WERI-Rb-1 (cell line): Measurements from ENCODE around the gene ERVFRD-1.

Experiments
- DNase-seq: peaks from one replicate; pipeline ENCODE4 v3.0.0-alpha.2; 2020
- H3K27ac ChIP-seq: fragments of 250-450 bp; sonication (Bioruptor Pico); 2 replicates; pipeline ENCODE4 v1.5.1; 2020; ENCODE audit warnings: mild to moderate bottlenecking, moderate library complexity
- H3K27me3 ChIP-seq: fragments of 250-450 bp; sonication (Bioruptor Pico); 2 replicates; pipeline ENCODE4 v1.5.1; 2021; ENCODE audit warnings: mild to moderate bottlenecking, low read depth, moderate library complexity; ENCODE audit not compliant: insufficient read depth, severe bottlenecking
- H3K36me3 ChIP-seq: fragments of 250-450 bp; sonication (Bioruptor Pico); 2 replicates; pipeline ENCODE4 v1.5.1; 2020; ENCODE audit warnings: mild to moderate bottlenecking, moderate library complexity
- H3K4me3 ChIP-seq: 2 replicates; pipeline ENCODE4 v1.5.1; 2011; ENCODE audit warnings: low read depth, mild to moderate bottlenecking, control low read depth, low read length
- H3K9me3 ChIP-seq: fragments of 250-450 bp; sonication (Bioruptor Pico); 2 replicates; pipeline ENCODE4 v1.5.1; 2021; ENCODE audit warnings: mild to moderate bottlenecking, moderate library complexity; ENCODE audit not compliant: severe bottlenecking
- CTCF ChIP-seq: IDR thresholded peaks from 2 replicates; pipeline ENCODE4 v1.5.1; 2011; ENCODE audit warnings: low read depth, mild to moderate bottlenecking, control low read depth, inconsistent platforms, low read length

ERVFRD-1 gene

GRCh38 chr6:11097476-11097875 lies 14.0 kb downstream of the ERVFRD-1 start:
- H3K27me3 ChIP-seq, result no peaks in the 10 kb centered on the region
- no peak for DNase-seq
- TF ChIP-seq CTCF, result no peak
- H3K27ac ChIP-seq, result peak overlapping the region; percentile 9; the same call in 1 of the 2 replicates
- H3K4me3 ChIP-seq, result no peak overlapping the region
- H3K9me3 ChIP-seq, result no peaks in the 10 kb centered on the region
- H3K36me3 ChIP-seq, result peaks cover 52% of the 10 kb centered on the region

GRCh38 chr6:11096109-11096508 lies 15.4 kb downstream of the ERVFRD-1 start:
- Histone ChIP-seq H3K9me3 (no peaks in the 10 kb centered on the region), H3K4me3 (peak overlapping the region; percentile 96), H3K36me3 (peaks cover 43% of the 10 kb centered on the region), H3K27me3 (no peaks in the 10 kb centered on the region), H3K27ac (peak overlapping the region; percentile 98)
- TF ChIP-seq CTCF, result no peak
- DNase-seq, result peak; percentile 80

GRCh38 chr6:11094941-11095340 lies 16.6 kb downstream of the ERVFRD-1 start:
- Histone ChIP-seq H3K27me3 (no peaks in the 10 kb centered on the region), H3K36me3 (peaks cover 32% of the 10 kb centered on the region), H3K4me3 (peak overlapping the region; percentile 96), H3K9me3 (no peaks in the 10 kb centered on the region), H3K27ac (peak overlapping the region; percentile 98)
- DNase-seq, result no peak
- TF ChIP-seq CTCF, result no peak

- H3K27ac ChIP-seq, result peak overlapping the region; percentile 98
- H3K27me3 ChIP-seq, result no peaks in the 10 kb centered on the region
- H3K9me3 ChIP-seq, result no peaks in the 10 kb centered on the region
- no peak for TF ChIP-seq CTCF
- peaks cover 27% of the 10 kb centered on the region for H3K36me3 ChIP-seq
- H3K4me3 ChIP-seq, result peak overlapping the region; percentile 96
- peak; percentile 60 for DNase-seq
Observed at GRCh38 chr6:11094411-11094851, 17.1 kb downstream of the ERVFRD-1 start.

- peaks cover 21% of the 10 kb centered on the region for H3K36me3 ChIP-seq
- no peaks in the 10 kb centered on the region for H3K9me3 ChIP-seq
- peak; percentile 100 for DNase-seq
- TF ChIP-seq CTCF, result peak; percentile 74
- no peaks in the 10 kb centered on the region for H3K27me3 ChIP-seq
- peak within 1 kb of the TSS; percentile 98 for H3K27ac ChIP-seq
- peak within 1 kb of the TSS; percentile 96 for H3K4me3 ChIP-seq
Observed at GRCh38 chr6:11093626-11094410, 17.7 kb downstream of the ERVFRD-1 start, which contains the start of gene SMIM13. Gene SMIM13 (plus strand): TSS chr6:11093834. CDS start chr6:11094314, 480 bp downstream.

GRCh38 chr6:11093376-11093625 lies 18.2 kb downstream of the ERVFRD-1 start:
- Histone ChIP-seq H3K36me3 (peaks cover 16% of the 10 kb centered on the region), H3K9me3 (no peaks in the 10 kb centered on the region), H3K27me3 (no peaks in the 10 kb centered on the region), H3K27ac (peak overlapping the region; percentile 98), H3K4me3 (peak overlapping the region; percentile 96)
- no peak for TF ChIP-seq CTCF
- DNase-seq, result no peak
